ENCODE measurements around the gene DTD1.

Gene DTD1

GRCh38 chr20:18611492-18611891 lies 23.6 kb downstream of the DTD1 start:
- no peak overlapping the region for H3K4me3 ChIP-seq (ENCODE audit: insufficient read depth, low read depth, low read length, poor library complexity, severe bottlenecking)
- no peaks in the 10 kb centered on the region for H3K4me1 ChIP-seq (ENCODE audit: control insufficient read depth, insufficient read depth, low read length, poor library complexity, severe bottlenecking)
- H3K36me3 ChIP-seq (ENCODE audit: control insufficient read depth, insufficient read depth, low read length), result peaks cover 3% of the 10 kb centered on the region
- no peak overlapping the region for H3K27ac ChIP-seq (ENCODE audit: insufficient read depth, low read length, poor library complexity, severe bottlenecking)
- H3K9me3 ChIP-seq (ENCODE audit: control insufficient read depth, low read length), result no peaks in the 10 kb centered on the region
- no peak for DNase-seq
- no peaks in the 10 kb centered on the region for H3K27me3 ChIP-seq (replicated peaks; ENCODE audit: control insufficient read depth, insufficient read depth, low read length, poor library complexity, severe bottlenecking)

GRCh38 chr20:18613553-18613952 lies 25.7 kb downstream of the DTD1 start:
- Histone ChIP-seq H3K27ac (ENCODE audit: insufficient read depth, low read length, poor library complexity, severe bottlenecking) (no peak overlapping the region), H3K4me1 (ENCODE audit: control insufficient read depth, insufficient read depth, low read length, poor library complexity, severe bottlenecking) (no peaks in the 10 kb centered on the region), H3K36me3 (ENCODE audit: control insufficient read depth, insufficient read depth, low read length) (peaks cover 5% of the 10 kb centered on the region), H3K27me3 (replicated peaks; ENCODE audit: control insufficient read depth, insufficient read depth, low read length, poor library complexity, severe bottlenecking) (no peaks in the 10 kb centered on the region), H3K4me3 (ENCODE audit: insufficient read depth, low read depth, low read length, poor library complexity, severe bottlenecking) (no peak overlapping the region), H3K9me3 (ENCODE audit: control insufficient read depth, low read length) (no peaks in the 10 kb centered on the region)
- no peak for DNase-seq

GRCh38 chr20:18614244-18614643 lies 26.4 kb downstream of the DTD1 start:
- no peak for DNase-seq
- no peak overlapping the region for H3K4me3 ChIP-seq (ENCODE audit: insufficient read depth, low read depth, low read length, poor library complexity, severe bottlenecking)
- H3K27me3 ChIP-seq (replicated peaks; ENCODE audit: control insufficient read depth, insufficient read depth, low read length, poor library complexity, severe bottlenecking), result no peaks in the 10 kb centered on the region
- H3K27ac ChIP-seq (ENCODE audit: insufficient read depth, low read length, poor library complexity, severe bottlenecking), result no peak overlapping the region
- no peaks in the 10 kb centered on the region for H3K9me3 ChIP-seq (ENCODE audit: control insufficient read depth, low read length)
- no peaks in the 10 kb centered on the region for H3K4me1 ChIP-seq (ENCODE audit: control insufficient read depth, insufficient read depth, low read length, poor library complexity, severe bottlenecking)
- H3K36me3 ChIP-seq (ENCODE audit: control insufficient read depth, insufficient read depth, low read length), result peaks cover 3% of the 10 kb centered on the region

- no peak overlapping the region for H3K27ac ChIP-seq (ENCODE audit: insufficient read depth, low read length, poor library complexity, severe bottlenecking)
- H3K9me3 ChIP-seq (ENCODE audit: control insufficient read depth, low read length), result no peaks in the 10 kb centered on the region
- no peaks in the 10 kb centered on the region for H3K27me3 ChIP-seq (replicated peaks; ENCODE audit: control insufficient read depth, insufficient read depth, low read length, poor library complexity, severe bottlenecking)
- no peak overlapping the region for H3K4me3 ChIP-seq (ENCODE audit: insufficient read depth, low read depth, low read length, poor library complexity, severe bottlenecking)
- H3K36me3 ChIP-seq (ENCODE audit: control insufficient read depth, insufficient read depth, low read length), result peaks cover 3% of the 10 kb centered on the region
- H3K4me1 ChIP-seq (ENCODE audit: control insufficient read depth, insufficient read depth, low read length, poor library complexity, severe bottlenecking), result no peaks in the 10 kb centered on the region
- no peak for DNase-seq
These were observed 27.3 kb downstream of the DTD1 start for GRCh38 chr20:18615020-18615650.

- DNase-seq, result no peak
- Histone ChIP-seq H3K27me3 (replicated peaks; ENCODE audit: control insufficient read depth, insufficient read depth, low read length, poor library complexity, severe bottlenecking) (no peaks in the 10 kb centered on the region), H3K9me3 (ENCODE audit: control insufficient read depth, low read length) (no peaks in the 10 kb centered on the region), H3K36me3 (ENCODE audit: control insufficient read depth, insufficient read depth, low read length) (peaks cover 11% of the 10 kb centered on the region), H3K27ac (ENCODE audit: insufficient read depth, low read length, poor library complexity, severe bottlenecking) (no peak overlapping the region), H3K4me3 (ENCODE audit: insufficient read depth, low read depth, low read length, poor library complexity, severe bottlenecking) (no peak overlapping the region), H3K4me1 (ENCODE audit: control insufficient read depth, insufficient read depth, low read length, poor library complexity, severe bottlenecking) (no peaks in the 10 kb centered on the region)
These were observed 33.1 kb downstream of the DTD1 start for GRCh38 chr20:18621004-18621403.

DNA sequence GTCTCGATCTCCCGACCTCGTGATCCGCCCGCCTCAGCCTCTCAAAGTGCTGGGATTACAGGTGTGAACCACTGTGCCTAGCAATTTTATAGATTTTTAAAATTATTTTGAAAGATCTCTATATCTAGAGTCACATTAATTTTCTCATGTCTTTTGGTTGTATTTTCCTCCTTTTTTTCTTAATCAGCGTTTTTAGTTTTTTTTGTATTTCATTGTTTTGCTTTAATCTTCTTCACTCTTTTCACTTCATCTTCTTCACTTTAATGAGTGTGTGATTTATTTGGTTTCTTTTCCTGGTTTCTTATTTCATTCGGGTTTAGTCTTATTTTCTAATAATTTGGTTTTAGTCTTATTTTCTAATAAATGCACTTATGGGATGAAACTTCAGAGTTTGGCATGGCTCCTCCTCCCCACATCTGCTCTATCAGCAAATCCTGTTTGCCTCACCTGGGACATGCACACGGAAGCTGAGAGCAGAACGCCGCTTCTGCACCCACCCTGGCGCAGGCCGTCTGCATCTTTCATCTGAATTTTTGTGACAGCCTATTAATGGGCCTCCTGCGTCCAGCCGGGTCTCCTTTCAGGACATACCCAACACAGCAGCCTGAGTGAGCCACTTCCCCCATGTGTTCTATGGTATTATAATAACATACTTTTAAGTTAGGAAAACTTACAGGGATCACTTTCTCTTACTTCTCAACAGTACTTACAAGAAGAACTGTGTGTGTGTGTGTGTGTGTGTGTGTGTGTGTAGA lies 35.5 kb downstream of the DTD1 start:
- H3K36me3 ChIP-seq (ENCODE audit: control insufficient read depth, insufficient read depth, low read length), result peaks cover 11% of the 10 kb centered on the region
- H3K27me3 ChIP-seq (replicated peaks; ENCODE audit: control insufficient read depth, insufficient read depth, low read length, poor library complexity, severe bottlenecking), result no peaks in the 10 kb centered on the region
- no peak overlapping the region for H3K4me3 ChIP-seq (ENCODE audit: insufficient read depth, low read depth, low read length, poor library complexity, severe bottlenecking)
- H3K4me1 ChIP-seq (ENCODE audit: control insufficient read depth, insufficient read depth, low read length, poor library complexity, severe bottlenecking), result no peaks in the 10 kb centered on the region
- H3K9me3 ChIP-seq (ENCODE audit: control insufficient read depth, low read length), result no peaks in the 10 kb centered on the region
- no peak overlapping the region for H3K27ac ChIP-seq (ENCODE audit: insufficient read depth, low read length, poor library complexity, severe bottlenecking)
- DNase-seq, result no peak

DNA sequence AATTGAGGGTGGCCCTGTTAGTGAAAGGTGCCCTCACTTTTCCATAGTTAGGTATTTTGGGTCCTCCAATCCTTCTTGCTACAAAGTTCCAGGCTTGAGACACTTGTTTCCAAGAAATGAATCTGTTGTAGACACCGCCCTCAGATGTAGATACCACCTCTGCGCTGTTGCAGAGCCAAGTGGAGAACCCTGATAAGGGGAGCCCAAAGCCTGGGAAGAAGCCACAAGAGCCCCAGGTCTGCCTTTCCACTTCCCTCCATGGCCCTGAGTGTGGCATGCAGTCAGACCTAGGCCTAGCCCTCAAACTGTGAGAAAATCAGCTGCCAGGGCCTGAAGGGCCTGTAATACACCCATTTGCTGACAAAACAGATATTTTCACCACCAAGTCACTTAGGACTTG lies 37.1 kb downstream of the DTD1 start:
- DNase-seq, result no peak

GRCh38 chr20:18625907-18626655 lies 38.2 kb downstream of the DTD1 start:
- Histone ChIP-seq H3K27ac (ENCODE audit: insufficient read depth, low read length, poor library complexity, severe bottlenecking) (no peak overlapping the region), H3K36me3 (ENCODE audit: control insufficient read depth, insufficient read depth, low read length) (peaks cover 15% of the 10 kb centered on the region), H3K9me3 (ENCODE audit: control insufficient read depth, low read length) (no peaks in the 10 kb centered on the region), H3K4me1 (ENCODE audit: control insufficient read depth, insufficient read depth, low read length, poor library complexity, severe bottlenecking) (no peaks in the 10 kb centered on the region), H3K27me3 (replicated peaks; ENCODE audit: control insufficient read depth, insufficient read depth, low read length, poor library complexity, severe bottlenecking) (no peaks in the 10 kb centered on the region), H3K4me3 (ENCODE audit: insufficient read depth, low read depth, low read length, poor library complexity, severe bottlenecking) (no peak overlapping the region)
- no peak for DNase-seq

More for the DNA sequence above, 37.1 kb downstream of the DTD1 start:
- Histone ChIP-seq H3K4me1 (ENCODE audit: control insufficient read depth, insufficient read depth, low read length, poor library complexity, severe bottlenecking) (no peaks in the 10 kb centered on the region), H3K9me3 (ENCODE audit: control insufficient read depth, low read length) (no peaks in the 10 kb centered on the region), H3K27ac (ENCODE audit: insufficient read depth, low read length, poor library complexity, severe bottlenecking) (no peak overlapping the region), H3K4me3 (ENCODE audit: insufficient read depth, low read depth, low read length, poor library complexity, severe bottlenecking) (no peak overlapping the region), H3K27me3 (replicated peaks; ENCODE audit: control insufficient read depth, insufficient read depth, low read length, poor library complexity, severe bottlenecking) (no peaks in the 10 kb centered on the region), H3K36me3 (ENCODE audit: control insufficient read depth, insufficient read depth, low read length) (peaks cover 15% of the 10 kb centered on the region)

- H3K4me3 ChIP-seq (ENCODE audit: insufficient read depth, low read depth, low read length, poor library complexity, severe bottlenecking), result no peak overlapping the region
- no peak for DNase-seq
- no peaks in the 10 kb centered on the region for H3K9me3 ChIP-seq (ENCODE audit: control insufficient read depth, low read length)
- H3K27ac ChIP-seq (ENCODE audit: insufficient read depth, low read length, poor library complexity, severe bottlenecking), result no peak overlapping the region
- H3K27me3 ChIP-seq (replicated peaks; ENCODE audit: control insufficient read depth, insufficient read depth, low read length, poor library complexity, severe bottlenecking), result no peaks in the 10 kb centered on the region
- H3K4me1 ChIP-seq (ENCODE audit: control insufficient read depth, insufficient read depth, low read length, poor library complexity, severe bottlenecking), result no peaks in the 10 kb centered on the region
- H3K36me3 ChIP-seq (ENCODE audit: control insufficient read depth, insufficient read depth, low read length), result peaks cover 12% of the 10 kb centered on the region
These were observed 40.6 kb downstream of the DTD1 start for GRCh38 chr20:18628330-18628920.
